GM19035 (cell line): ENCODE data around the gene PRPS1.
"Not testable (repeated sequence)": the region's sequence is repeated elsewhere in the genome, so short reads cannot be mapped to it uniquely, and the experiment has no call there.

Experiments
- ATAC-seq: cut with Tn5 transposase; IDR thresholded peaks from one replicate; pipeline ENCODE4 v1.9.1; 2021; ENCODE audit not compliant: unreplicated experiment

Gene PRPS1

GRCh38 chrX:107629540-107629909 is 1.2 kb downstream of the PRPS1 start:
- no peak for ATAC-seq

- ATAC-seq = no peak
These were observed 1.9 kb downstream of the PRPS1 start for GRCh38 chrX:107630031-107630689.

- no peak for ATAC-seq
These were observed 4.0 kb downstream of the PRPS1 start for GRCh38 chrX:107632346-107632745.

- no peak for ATAC-seq
These were observed 18.4 kb downstream of the PRPS1 start for GRCh38 chrX:107646735-107647134.

- no peak for ATAC-seq
These were observed 20.0 kb downstream of the PRPS1 start for GRCh38 chrX:107648332-107648731.

GRCh38 chrX:107654566-107654871 is 26.2 kb downstream of the PRPS1 start:
- ATAC-seq = no peak

GRCh38 chrX:107654872-107655761 is 26.8 kb downstream of the PRPS1 start:
- ATAC-seq = peak; percentile 66

GRCh38 chrX:107656978-107657377 is 28.7 kb downstream of the PRPS1 start:
- no peak for ATAC-seq

- ATAC-seq = no peak
These were observed 30.4 kb downstream of the PRPS1 start for GRCh38 chrX:107658660-107659059.

GRCh38 chrX:107659286-107659685 is 31.0 kb downstream of the PRPS1 start:
- no peak for ATAC-seq

- peak; percentile 59 for ATAC-seq
These were observed 31.5 kb downstream of the PRPS1 start for GRCh38 chrX:107659768-107660167.

- no peak for ATAC-seq
These were observed 33.8 kb downstream of the PRPS1 start for GRCh38 chrX:107662145-107662544.

- ATAC-seq = no peak
These were observed 34.5 kb downstream of the PRPS1 start for GRCh38 chrX:107662824-107663223.

- ATAC-seq = no peak
These were observed 38.6 kb downstream of the PRPS1 start for GRCh38 chrX:107666931-107667330.

GRCh38 chrX:107667426-107667825 is 39.1 kb downstream of the PRPS1 start:
- ATAC-seq = no peak

- not testable (repeated sequence) for ATAC-seq
These were observed 40.4 kb downstream of the PRPS1 start for GRCh38 chrX:107668710-107669109.

- ATAC-seq = no peak
These were observed 41.0 kb downstream of the PRPS1 start for GRCh38 chrX:107669261-107669660.

- no peak for ATAC-seq
These were observed 41.7 kb downstream of the PRPS1 start for GRCh38 chrX:107669885-107670628.

- ATAC-seq = not testable (repeated sequence)
These were observed 42.9 kb downstream of the PRPS1 start for GRCh38 chrX:107671256-107671655.

GRCh38 chrX:107672955-107673378 is 44.7 kb downstream of the PRPS1 start:
- ATAC-seq = peak; percentile 33

- ATAC-seq = peak; percentile 2
These were observed 45.1 kb downstream of the PRPS1 start for GRCh38 chrX:107673431-107673830.
